Activated T-helper 17 cell treated with anti-CD3 and anti-CD28 coated beads, Interleukin-2, amount 50 U/mL, for 72 hours (primary cell): ENCODE measurements around the gene RNH1. TPM values are rescaled to one million over a fixed set of nuclear protein-coding genes. Genes with fewer than 3 reads are reported as not detected.

ENCODE experiments used
- ATAC-seq: fragments of 150-1000 bp; cut with Tn5 transposase; replicated peaks from 2 replicates; pipeline ENCODE4 v1.10.0; 2021; ENCODE audit warnings: mild to moderate bottlenecking, moderate library complexity
- H3K27ac Mint-ChIP-seq: one replicate; pipeline ENCODE4 v1.8.0; 2022; ENCODE audit warnings: mixed read lengths
- H3K27me3 Mint-ChIP-seq: one replicate; pipeline ENCODE4 v1.8.0; 2022; ENCODE audit warnings: mixed read lengths
- H3K36me3 Mint-ChIP-seq: one replicate; pipeline ENCODE4 v1.8.0; 2022; ENCODE audit warnings: low read depth, mild to moderate bottlenecking, mixed read lengths
- H3K4me1 Mint-ChIP-seq: one replicate; pipeline ENCODE4 v1.8.0; 2022; ENCODE audit warnings: mixed read lengths
- H3K4me3 Mint-ChIP-seq: one replicate; pipeline ENCODE4 v1.8.0; 2022; ENCODE audit warnings: mild to moderate bottlenecking, mixed read lengths
- H3K9me3 Mint-ChIP-seq: one replicate; pipeline ENCODE4 v1.8.0; 2022; ENCODE audit warnings: mixed read lengths
- total RNA-seq, 2 donors: library from RNA; stranded (reverse); gene quantifications; one replicate each; pipeline ENCODE4 v1.2.3, GENCODE V29; 2022

RNH1 gene
- total RNA-seq, 2 donors from 2014 or later = 88.4 to 126 TPM

DNA sequence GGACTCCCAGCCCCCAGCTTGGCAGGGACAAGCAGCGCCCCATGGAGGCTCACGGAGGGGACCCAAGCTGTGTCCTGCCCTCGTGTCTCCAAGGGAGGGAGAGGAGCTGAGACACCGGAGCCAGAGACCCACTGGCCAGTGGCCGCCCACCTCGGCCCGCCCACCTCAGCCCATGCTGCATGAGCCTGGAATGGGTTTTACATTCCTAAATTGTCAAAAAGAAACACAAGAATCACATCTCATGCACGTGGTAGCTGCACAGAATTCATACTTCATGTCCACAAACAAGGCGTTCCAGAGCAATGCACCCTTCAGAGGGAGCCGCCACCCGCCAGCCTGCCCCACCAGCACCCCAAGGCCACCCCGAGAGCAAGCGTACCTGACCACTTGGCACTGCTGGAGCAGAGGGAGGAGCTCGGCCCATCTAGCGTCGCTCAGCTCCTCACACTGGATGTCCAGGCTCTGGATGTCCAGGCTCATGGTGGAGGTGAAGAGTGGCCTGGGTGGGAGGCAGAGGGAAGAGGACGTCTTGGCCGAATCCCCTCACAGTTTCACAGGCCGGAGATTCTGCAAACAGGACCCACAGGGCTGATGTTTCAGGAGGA, 5.3 kb downstream of the RNH1 start:
- no peaks in the 10 kb centered on the region for H3K9me3 Mint-ChIP-seq
- no peaks in the 10 kb centered on the region for H3K27me3 Mint-ChIP-seq
- H3K4me1 Mint-ChIP-seq = peaks cover 5% of the 10 kb centered on the region
- H3K4me3 Mint-ChIP-seq = no peak overlapping the region
- H3K27ac Mint-ChIP-seq = no peak overlapping the region
- no peak for ATAC-seq
- peaks cover 66% of the 10 kb centered on the region for H3K36me3 Mint-ChIP-seq

DNA sequence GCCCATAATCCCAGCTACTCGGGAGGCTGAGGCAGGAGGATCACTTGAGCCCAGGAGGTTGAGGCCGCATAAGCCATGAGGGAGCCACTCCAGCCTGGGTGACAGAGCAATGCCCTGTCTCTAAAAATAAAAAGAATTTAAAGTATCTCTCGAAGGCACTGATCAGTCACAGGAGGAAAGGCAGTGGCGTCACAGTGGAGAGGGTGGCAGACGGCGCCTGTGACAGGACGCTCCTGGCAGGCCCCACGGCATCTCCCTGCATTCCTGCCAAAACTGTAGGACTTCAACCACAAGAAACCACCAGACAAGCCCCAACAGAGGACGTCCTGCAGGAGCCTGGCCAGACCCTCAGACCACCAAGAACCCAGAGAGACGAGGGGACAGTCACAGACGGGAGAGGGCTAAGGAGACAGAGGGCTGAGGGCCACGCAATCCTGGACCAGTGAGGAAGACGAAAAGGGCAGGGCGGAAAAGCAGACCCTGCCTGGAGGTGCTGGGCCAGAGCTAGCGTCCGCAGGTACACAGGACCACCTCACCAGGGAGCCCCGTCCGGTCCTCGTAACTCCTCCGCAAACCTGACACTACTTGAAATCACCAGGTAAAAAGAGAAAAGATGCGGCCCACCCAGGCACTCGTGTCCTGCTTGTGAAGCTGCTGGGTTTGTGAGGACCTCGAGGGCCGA, 5.9 kb downstream of the RNH1 start:
- no peak for ATAC-seq
- H3K4me3 Mint-ChIP-seq = no peak overlapping the region
- H3K27me3 Mint-ChIP-seq = no peaks in the 10 kb centered on the region
- peaks cover 5% of the 10 kb centered on the region for H3K4me1 Mint-ChIP-seq
- H3K9me3 Mint-ChIP-seq = no peaks in the 10 kb centered on the region
- H3K36me3 Mint-ChIP-seq = peaks cover 66% of the 10 kb centered on the region
- H3K27ac Mint-ChIP-seq = no peak overlapping the region

DNA sequence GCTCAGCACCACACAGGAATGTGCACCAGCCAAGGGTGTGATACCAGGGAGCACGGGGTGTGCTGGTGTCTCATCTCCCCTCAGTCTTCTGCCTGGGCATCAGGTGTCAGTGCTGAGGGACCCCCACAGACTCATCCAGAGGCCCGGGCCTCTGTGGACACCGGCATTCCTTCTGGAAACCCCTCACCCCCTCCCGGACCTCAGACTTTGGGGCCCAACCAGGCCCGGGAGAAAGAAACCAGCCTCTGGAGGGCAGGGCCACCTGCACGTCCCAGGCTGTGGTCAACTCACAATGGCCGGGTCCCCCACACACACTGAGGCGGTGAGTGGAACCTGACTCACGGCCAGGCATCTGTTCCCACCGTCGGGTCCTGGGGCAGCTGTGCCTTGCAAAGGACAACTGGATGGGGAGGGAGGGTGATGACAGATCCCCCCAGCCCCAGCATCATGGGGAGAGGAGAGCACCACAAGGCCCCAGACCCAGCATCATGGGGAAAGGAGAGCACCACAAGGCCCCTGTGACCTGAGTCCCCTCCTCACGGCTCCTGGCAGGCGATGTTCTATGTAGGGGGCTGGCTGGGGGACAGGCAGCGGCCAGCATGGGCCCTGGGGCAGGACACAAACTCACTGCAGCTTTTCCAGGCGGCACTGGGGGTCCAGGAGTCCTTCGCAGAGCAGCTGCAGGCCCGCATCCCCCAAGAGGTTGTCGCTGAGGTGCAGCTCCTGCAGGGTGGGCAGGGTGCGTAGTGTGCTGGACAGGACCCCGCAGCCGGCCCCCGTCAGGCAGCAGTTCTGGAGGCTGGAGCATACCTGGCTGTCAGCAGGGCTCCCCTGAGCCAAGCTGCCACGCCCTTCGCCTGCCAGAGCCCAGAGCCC, 7.6 kb downstream of the RNH1 start:
- Mint-ChIP-seq H3K4me3 (no peak overlapping the region), H3K27ac (no peak overlapping the region), H3K9me3 (no peaks in the 10 kb centered on the region), H3K36me3 (peaks cover 70% of the 10 kb centered on the region), H3K4me1 (peaks cover 5% of the 10 kb centered on the region), H3K27me3 (no peaks in the 10 kb centered on the region)
- ATAC-seq = no peak

DNA sequence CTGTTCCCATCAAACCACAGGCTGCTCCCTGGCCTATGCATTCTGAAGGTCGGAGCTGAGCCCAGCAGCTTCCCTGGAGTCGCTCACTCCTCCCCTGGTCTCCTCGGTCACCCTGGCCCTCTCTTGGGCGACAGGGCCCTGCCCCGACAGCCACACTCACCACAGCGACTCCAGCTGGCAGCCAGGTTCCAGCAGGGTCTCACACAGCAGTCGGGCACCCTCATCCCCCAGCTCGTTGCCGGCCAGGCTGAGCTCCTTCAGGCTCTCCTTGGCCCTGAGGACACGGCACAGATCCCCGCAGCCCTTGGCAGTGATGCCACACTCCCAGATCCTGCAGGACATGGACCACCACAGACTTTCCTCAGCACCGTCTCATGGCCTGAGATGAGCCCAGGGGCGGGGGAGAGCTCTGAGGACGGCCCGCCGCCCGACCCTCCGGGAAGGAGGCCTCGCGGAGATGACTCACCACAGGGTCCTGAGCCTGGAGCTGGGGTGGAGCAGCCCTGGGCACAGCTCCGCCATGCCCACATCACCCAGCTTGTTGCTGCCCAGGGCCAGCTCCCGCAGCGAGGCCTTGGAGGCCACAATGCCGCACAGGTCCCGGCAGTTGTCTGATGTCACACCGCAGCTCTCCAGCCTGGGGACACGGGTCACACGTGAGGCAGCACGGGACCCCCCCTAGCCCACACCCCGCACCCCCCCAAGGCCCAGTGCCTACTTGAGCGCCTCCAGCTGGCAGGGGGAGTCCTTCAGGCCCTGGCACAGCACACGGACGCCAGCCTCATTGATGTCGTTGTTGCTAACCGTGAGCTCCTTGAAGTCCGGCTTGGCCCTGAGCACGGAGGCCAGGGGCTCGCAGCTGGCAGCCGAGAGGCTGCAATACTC, 8.5 kb downstream of the RNH1 start:
- H3K9me3 Mint-ChIP-seq = no peaks in the 10 kb centered on the region
- ATAC-seq = no peak
- peaks cover 5% of the 10 kb centered on the region for H3K4me1 Mint-ChIP-seq
- H3K4me3 Mint-ChIP-seq = no peak overlapping the region
- no peak overlapping the region for H3K27ac Mint-ChIP-seq
- no peaks in the 10 kb centered on the region for H3K27me3 Mint-ChIP-seq
- peaks cover 74% of the 10 kb centered on the region for H3K36me3 Mint-ChIP-seq

DNA sequence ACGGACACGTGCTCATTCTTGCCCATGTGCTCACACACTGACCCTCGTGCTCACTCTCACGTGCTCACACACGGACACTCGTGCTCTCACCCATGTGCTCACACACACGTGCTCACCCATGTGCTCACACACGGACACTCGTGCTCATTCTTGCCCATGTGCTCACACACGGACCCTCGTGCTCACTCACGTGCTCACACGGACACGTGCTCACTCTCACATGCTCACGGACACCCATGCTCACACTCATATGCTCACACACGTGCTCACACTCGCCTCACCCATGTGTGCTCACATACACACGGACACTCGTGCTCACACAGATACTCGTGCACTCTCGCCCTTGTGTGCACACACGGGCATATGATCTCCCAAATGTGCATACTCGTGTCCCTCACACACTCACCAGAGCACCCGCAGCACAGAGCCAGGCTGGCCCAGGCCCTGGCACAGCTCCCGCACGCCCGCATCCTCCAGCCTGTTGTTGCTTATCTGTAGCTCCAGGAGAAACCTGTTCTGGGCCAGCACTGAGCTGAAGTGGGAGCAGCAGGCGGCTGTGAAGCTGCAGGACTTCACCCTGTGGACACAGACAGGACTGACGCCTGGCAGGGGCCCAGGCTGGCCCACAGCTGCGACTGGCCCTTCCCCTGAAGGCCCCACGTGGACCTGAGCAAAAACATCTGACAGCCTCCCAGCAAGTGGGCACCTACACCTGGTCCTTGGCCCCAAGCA, 9.3 kb downstream of the RNH1 start:
- H3K36me3 Mint-ChIP-seq = peaks cover 74% of the 10 kb centered on the region
- H3K27ac Mint-ChIP-seq = no peak overlapping the region
- H3K4me3 Mint-ChIP-seq = no peak overlapping the region
- no peaks in the 10 kb centered on the region for H3K27me3 Mint-ChIP-seq
- no peaks in the 10 kb centered on the region for H3K9me3 Mint-ChIP-seq
- H3K4me1 Mint-ChIP-seq = peaks cover 5% of the 10 kb centered on the region
- ATAC-seq = no peak

DNA sequence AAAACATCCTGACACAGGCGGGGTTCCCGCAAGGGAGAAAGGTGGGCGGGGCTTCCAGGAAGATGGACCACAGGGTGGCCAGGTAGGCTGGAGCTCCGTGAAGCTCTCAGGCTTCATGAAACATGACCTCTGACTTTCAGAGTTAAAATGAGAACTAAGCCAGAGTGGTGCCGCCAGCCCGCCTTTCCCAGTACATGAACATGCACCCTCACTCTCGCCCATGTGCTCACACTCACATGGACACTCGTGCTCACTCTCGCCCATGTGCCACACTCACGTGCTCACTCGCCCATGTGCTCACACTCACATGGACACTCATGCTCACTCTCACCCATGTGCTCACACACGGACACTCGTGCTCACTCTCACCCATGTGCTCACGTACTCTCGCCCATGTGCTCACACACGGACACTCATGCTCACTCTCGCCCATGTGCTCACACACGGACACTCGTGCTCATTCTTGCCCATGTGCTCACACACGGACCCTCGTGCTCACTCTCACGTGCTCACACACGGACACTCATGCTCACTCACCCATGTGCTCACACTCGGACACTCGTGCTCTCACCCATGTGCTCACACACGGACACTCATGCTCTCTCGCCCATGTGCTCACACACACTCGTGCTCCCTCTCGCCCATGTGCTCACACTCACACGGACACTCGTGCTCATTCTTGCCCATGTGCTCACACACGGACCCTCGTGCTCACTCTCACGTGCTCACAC, 10.0 kb downstream of the RNH1 start:
- Mint-ChIP-seq H3K36me3 (peaks cover 73% of the 10 kb centered on the region), H3K4me1 (peaks cover 5% of the 10 kb centered on the region), H3K9me3 (no peaks in the 10 kb centered on the region), H3K27me3 (no peaks in the 10 kb centered on the region), H3K27ac (no peak overlapping the region), H3K4me3 (no peak overlapping the region)
- no peak for ATAC-seq

DNA sequence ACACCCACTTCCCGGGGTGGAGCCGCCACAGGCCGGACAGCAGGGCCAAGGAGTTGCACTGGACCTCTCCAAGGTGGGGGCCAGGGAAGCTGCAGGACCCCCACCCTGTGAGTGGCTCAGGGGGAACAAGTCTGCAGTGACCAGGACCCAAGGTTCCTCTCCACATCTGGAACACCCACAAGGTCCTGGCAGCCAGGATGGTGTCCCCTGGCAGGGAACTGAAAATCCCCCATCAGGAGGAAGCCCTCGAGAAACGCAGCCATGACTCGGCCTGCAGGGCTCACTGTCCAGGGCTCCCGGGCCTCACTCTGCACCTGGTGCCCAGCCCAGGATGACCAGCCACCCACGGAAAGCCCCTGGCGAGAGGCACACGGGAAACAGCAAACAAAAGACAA, 11.5 kb downstream of the RNH1 start:
- peaks cover 5% of the 10 kb centered on the region for H3K4me1 Mint-ChIP-seq

DNA sequence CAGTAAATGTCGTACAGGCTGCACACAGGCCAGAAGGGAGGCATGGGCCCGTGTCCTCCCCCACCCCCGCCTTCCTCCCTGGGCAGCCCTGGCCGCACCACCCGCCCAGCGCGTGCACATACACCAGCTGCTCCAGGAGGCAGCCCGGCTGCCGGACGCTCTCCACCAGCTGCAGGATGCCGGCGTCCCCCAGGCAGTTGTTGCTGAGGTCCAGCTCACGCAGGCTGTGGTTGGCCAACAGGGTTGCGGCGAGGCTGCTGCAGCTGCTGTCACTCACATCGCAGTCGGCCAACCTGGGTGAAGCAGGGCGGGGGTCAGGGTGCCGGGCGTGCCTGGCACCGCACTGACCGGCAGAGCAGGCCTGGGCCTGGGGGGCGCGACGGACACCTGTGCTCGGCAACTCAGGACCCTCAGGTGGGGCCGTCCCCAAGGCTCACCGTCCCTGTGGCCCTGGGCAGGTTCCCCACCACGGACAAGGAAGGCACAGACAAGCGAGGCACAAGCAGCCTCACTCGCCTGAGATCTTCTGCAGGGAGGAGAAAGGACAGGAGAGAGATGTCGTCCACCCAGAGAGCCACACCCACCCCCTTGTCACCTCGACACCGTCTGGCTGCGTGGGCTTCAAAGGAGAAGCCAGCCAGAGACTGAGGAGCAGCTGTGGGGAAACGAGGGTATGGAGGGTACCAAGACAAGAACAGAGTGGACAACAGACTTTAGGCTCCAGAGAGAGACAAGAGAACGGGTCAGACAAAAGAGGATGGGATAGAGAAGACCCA, 12.1 kb downstream of the RNH1 start:
- Mint-ChIP-seq H3K4me3 (no peak overlapping the region), H3K4me1 (peaks cover 5% of the 10 kb centered on the region), H3K9me3 (no peaks in the 10 kb centered on the region), H3K27ac (no peak overlapping the region), H3K27me3 (no peaks in the 10 kb centered on the region), H3K36me3 (peaks cover 53% of the 10 kb centered on the region)
- ATAC-seq = no peak

More for the DNA sequence above, 11.5 kb downstream of the RNH1 start:
- Mint-ChIP-seq H3K36me3 (peaks cover 58% of the 10 kb centered on the region), H3K4me3 (no peak overlapping the region), H3K9me3 (no peaks in the 10 kb centered on the region), H3K27ac (no peak overlapping the region), H3K27me3 (no peaks in the 10 kb centered on the region)
- ATAC-seq = no peak

DNA sequence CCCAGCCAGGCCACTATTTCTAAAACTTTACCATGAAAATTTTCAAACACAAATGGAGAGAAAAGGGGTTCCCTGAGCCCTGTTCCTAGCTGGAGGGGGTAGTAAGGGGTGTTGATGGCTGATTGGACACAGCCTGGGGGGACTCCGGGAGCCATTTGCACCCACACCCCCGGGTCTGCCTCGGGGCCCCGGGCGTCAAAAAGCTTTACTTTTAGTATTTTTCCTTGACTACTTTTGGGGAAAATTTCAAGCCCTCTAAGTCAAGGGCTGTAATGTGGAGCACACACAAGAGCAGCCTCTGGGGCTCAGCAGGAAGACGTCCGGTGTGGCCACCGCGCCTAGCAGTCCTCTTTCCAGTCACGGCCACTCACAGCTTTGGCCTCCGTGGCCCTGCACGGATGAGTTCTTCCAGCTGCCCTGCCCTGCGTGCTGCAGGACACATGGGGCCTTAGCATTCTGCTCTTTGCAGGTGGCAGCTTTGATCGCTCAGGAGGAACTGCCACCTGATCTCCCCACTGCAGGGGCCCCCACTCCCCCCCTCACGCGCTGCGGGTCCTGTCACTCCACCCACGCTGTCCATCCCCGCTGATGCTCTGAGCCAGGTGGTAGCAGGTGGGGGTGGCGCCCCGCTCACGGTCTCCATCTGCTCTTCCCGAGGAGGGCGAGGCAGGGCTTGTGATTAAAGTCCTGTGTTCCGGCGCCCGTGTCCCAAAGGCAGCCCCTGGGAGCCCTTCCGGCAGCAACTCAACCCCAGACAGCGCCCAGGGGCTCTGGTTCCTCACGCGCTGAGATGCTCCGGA, 14.4 kb downstream of the RNH1 start:
- no peak overlapping the region for H3K4me3 Mint-ChIP-seq
- no peak overlapping the region for H3K27ac Mint-ChIP-seq

DNA sequence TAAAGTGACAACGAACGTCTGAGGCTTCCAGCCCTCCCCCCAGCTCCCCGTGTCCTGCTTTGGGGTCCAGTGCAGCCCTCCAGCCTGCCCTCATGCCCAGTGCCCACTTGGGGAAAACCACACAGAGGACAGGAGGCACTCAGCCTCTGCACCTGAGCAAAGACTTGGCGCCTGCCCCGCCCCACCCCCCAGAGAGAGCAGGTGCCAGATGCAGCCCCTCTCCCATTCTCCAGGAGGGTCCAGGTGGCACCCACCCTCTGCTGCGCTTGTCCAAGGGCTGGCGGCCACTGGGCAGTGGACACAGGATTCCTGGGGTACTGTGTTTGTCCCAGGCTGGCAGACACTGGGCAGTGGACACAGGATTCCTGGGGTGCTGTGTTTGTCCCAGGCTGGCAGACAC, 15.7 kb downstream of the RNH1 start:
- Mint-ChIP-seq H3K4me1 (no peaks in the 10 kb centered on the region), H3K9me3 (no peaks in the 10 kb centered on the region), H3K27ac (no peak overlapping the region), H3K36me3 (peaks cover 20% of the 10 kb centered on the region), H3K27me3 (no peaks in the 10 kb centered on the region), H3K4me3 (no peak overlapping the region)
- ATAC-seq = no peak

More for the DNA sequence above, 14.4 kb downstream of the RNH1 start:
- peaks cover 4% of the 10 kb centered on the region for H3K4me1 Mint-ChIP-seq
- no peak for ATAC-seq
- peaks cover 33% of the 10 kb centered on the region for H3K36me3 Mint-ChIP-seq
- H3K27me3 Mint-ChIP-seq = no peaks in the 10 kb centered on the region
- H3K9me3 Mint-ChIP-seq = no peaks in the 10 kb centered on the region

DNA sequence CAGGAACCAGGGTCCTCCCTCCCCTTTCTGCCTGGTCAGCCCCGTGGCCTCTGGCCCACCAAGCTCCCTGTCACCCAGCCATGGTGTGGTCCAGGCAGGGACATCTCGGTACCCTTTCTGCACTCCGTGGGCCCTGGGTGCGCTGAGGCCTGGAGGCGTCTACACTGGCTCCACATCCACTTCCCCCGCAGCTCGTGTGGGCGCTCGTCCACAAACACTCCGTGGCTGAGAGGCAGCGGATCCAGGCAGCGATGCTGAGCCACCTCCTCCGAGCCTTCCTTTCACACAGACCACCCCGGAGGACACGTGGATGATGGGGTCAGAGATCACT, 16.1 kb downstream of the RNH1 start:
- Mint-ChIP-seq H3K36me3 (peaks cover 16% of the 10 kb centered on the region), H3K4me1 (no peaks in the 10 kb centered on the region), H3K27me3 (no peaks in the 10 kb centered on the region), H3K4me3 (no peak overlapping the region), H3K9me3 (no peaks in the 10 kb centered on the region), H3K27ac (no peak overlapping the region)
- ATAC-seq = no peak
